ENCODE results near the gene RBM15. TPM values are rescaled to one million over a fixed set of nuclear protein-coding genes. Genes with fewer than 3 reads are reported as not detected.
A peak's percentile ranks its signal among the peaks of the same experiment; 100 is the strongest.

The RBM15 gene
- total RNA-seq, 4 donors from 2014 or later, result 39.3 to 69.7 (median 48.0) TPM

GRCh38 chr1:110385369-110385768, 46.2 kb downstream of the RBM15 start:
- Histone ChIP-seq H3K27ac (peak overlapping the region in 2 of 4 donors; percentile 12 to 72), H3K4me1 (peaks cover 0 to 26% (median 4%) of the 10 kb centered on the region in 4 donors), H3K27me3 (no peaks in the 10 kb centered on the region), H3K4me3 (no peak overlapping the region), H3K36me3 (no peaks in the 10 kb centered on the region), H3K9me3 (no peaks in the 10 kb centered on the region)
- no peak for DNase-seq
- TF ChIP-seq CTCF (IDR thresholded peaks at IDR 0.05), result no peak
- intact Hi-C loops (cut with DNase I; ENCODE audit: low total_unique reads), result no loop called here
- in situ Hi-C loops (cut with MboI; ENCODE audit: low pct_ligation_motif_present in 1 of 4, low pct_unique_long_range_greater_than_20kb in 1 of 4, low sequenced_read_pairs in 3 of 4), result no loop called here
- 97 to 100% methylated on average over 1 of the region's 1 CpG for whole genome bisulfite sequencing, 2 donors (ENCODE audit: low coverage in 1 of 2)

GRCh38 chr1:110387048-110387754, 48.0 kb downstream of the RBM15 start:
- intact Hi-C loops (cut with DNase I; ENCODE audit: low total_unique reads), result no loop called here
- H3K27ac ChIP-seq, result no peak overlapping the region
- no peaks in the 10 kb centered on the region for H3K9me3 ChIP-seq
- in situ Hi-C loops (cut with MboI; ENCODE audit: low pct_ligation_motif_present in 1 of 4, low pct_unique_long_range_greater_than_20kb in 1 of 4, low sequenced_read_pairs in 3 of 4), result no loop called here
- TF ChIP-seq EP300 (IDR thresholded peaks at IDR 0.05; ENCODE audit: low read depth) (no peak), POLR2AphosphoS5 (IDR thresholded peaks at IDR 0.05) (no peak), POLR2A (IDR thresholded peaks at IDR 0.05) (no peak), CTCF (IDR thresholded peaks at IDR 0.05) (no peak)
- no peak overlapping the region for H3K4me3 ChIP-seq
- no peaks in the 10 kb centered on the region for H3K27me3 ChIP-seq
- peaks cover 0 to 33% (median 4%) of the 10 kb centered on the region in 4 donors for H3K4me1 ChIP-seq
- no peaks in the 10 kb centered on the region for H3K36me3 ChIP-seq
- WGBS, 2 donors (ENCODE audit: low coverage in 1 of 2), result 95 to 100% methylated on average over 1 of the region's 1 CpG
- no peak for DNase-seq

- Histone ChIP-seq H3K27ac (peak overlapping the region; percentile 34 to 40 (median 37)), H3K27me3 (no peaks in the 10 kb centered on the region), H3K9me3 (no peaks in the 10 kb centered on the region), H3K4me1 (peaks cover 0 to 27% (median 10%) of the 10 kb centered on the region in 4 donors), H3K36me3 (no peaks in the 10 kb centered on the region), H3K4me3 (peak overlapping the region in 1 of 4 donors; percentile 0)
- no peak for TF ChIP-seq CTCF (IDR thresholded peaks at IDR 0.05)
- TF ChIP-seq EP300 (IDR thresholded peaks at IDR 0.05; ENCODE audit: low read depth), result no peak
- TF ChIP-seq POLR2A (IDR thresholded peaks at IDR 0.05), result no peak
- TF ChIP-seq POLR2AphosphoS5 (IDR thresholded peaks at IDR 0.05), result no peak
- intact Hi-C loops (cut with DNase I; ENCODE audit: low total_unique reads) (no loop called here), in situ Hi-C loops (cut with MboI; ENCODE audit: low pct_ligation_motif_present in 1 of 4, low pct_unique_long_range_greater_than_20kb in 1 of 4, low sequenced_read_pairs in 3 of 4) (no loop called here)
- WGBS, 2 donors (ENCODE audit: low coverage in 1 of 2), result 71 to 79% methylated on average over 4 to 6 of the region's 6 CpGs
- peak; percentile 17 for DNase-seq
These were observed 50.9 kb downstream of the RBM15 start for GRCh38 chr1:110390096-110390495.

GRCh38 chr1:110390692-110391245, 51.6 kb downstream of the RBM15 start, which contains the start of gene SLC16A4:
Gene SLC16A4, minus strand, starts transcription at chr1:110391026. Its CDS starts 1,703 bp downstream, at chr1:110389323.
- H3K27me3 ChIP-seq, result no peaks in the 10 kb centered on the region
- H3K36me3 ChIP-seq, result no peaks in the 10 kb centered on the region
- in situ Hi-C loops (cut with MboI; ENCODE audit: low pct_ligation_motif_present in 1 of 4, low pct_unique_long_range_greater_than_20kb in 1 of 4, low sequenced_read_pairs in 3 of 4), result no loop called here
- WGBS, 2 donors (ENCODE audit: low coverage in 1 of 2), result 52% methylated on average over 7 to 8 of the region's 8 CpGs
- DNase-seq, result no peak
- H3K4me3 ChIP-seq, result peak within 1 kb of the TSS in 1 of 4 donors; percentile 0
- intact Hi-C loops (cut with DNase I; ENCODE audit: low total_unique reads), result no loop called here
- H3K4me1 ChIP-seq, result peaks cover 0 to 20% (median 10%) of the 10 kb centered on the region in 4 donors
- TF ChIP-seq POLR2AphosphoS5 (IDR thresholded peaks at IDR 0.05) (peak in 1 of 3 donors; percentile 46), POLR2A (IDR thresholded peaks at IDR 0.05) (no peak)
- peak within 1 kb of the TSS; percentile 34 to 40 (median 37) for H3K27ac ChIP-seq
- H3K9me3 ChIP-seq, result no peaks in the 10 kb centered on the region

All from transverse colon (tissue), 4 donors.